ENCODE results near the gene GRID2. TPM values are rescaled to one million over a fixed set of nuclear protein-coding genes. Genes with fewer than 3 reads are reported as not detected.

The GRID2 gene
- polyA plus RNA-seq, 1 experiment, result not detected

GRCh38 chr4:92952897-92953296 is 649.1 kb downstream of the GRID2 start:
- Histone ChIP-seq H3K4me3 (ENCODE audit: low read depth, low read length) (no peak overlapping the region), H3K9me3 (ENCODE audit: control insufficient read depth, insufficient read depth, low read length) (no peaks in the 10 kb centered on the region), H3K27ac (ENCODE audit: low read depth, low read length) (no peak overlapping the region), H3K27me3 (ENCODE audit: control insufficient read depth, insufficient read depth, low read length) (no peaks in the 10 kb centered on the region)
- TF ChIP-seq, protein P1, sequence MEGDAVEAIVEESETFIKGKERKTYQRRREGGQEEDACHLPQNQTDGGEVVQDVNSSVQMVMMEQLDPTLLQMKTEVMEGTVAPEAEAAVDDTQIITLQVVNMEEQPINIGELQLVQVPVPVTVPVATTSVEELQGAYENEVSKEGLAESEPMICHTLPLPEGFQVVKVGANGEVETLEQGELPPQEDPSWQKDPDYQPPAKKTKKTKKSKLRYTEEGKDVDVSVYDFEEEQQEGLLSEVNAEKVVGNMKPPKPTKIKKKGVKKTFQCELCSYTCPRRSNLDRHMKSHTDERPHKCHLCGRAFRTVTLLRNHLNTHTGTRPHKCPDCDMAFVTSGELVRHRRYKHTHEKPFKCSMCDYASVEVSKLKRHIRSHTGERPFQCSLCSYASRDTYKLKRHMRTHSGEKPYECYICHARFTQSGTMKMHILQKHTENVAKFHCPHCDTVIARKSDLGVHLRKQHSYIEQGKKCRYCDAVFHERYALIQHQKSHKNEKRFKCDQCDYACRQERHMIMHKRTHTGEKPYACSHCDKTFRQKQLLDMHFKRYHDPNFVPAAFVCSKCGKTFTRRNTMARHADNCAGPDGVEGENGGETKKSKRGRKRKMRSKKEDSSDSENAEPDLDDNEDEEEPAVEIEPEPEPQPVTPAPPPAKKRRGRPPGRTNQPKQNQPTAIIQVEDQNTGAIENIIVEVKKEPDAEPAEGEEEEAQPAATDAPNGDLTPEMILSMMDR (IDR thresholded peaks at IDR 0.05; ENCODE audit: low read depth, low read length), result no peak
- POLR2A ChIA-PET, result no interaction called here
- CTCF ChIA-PET, result no interaction called here
- no peak for DNase-seq (ENCODE audit: low read depth, low spot score)

DNA sequence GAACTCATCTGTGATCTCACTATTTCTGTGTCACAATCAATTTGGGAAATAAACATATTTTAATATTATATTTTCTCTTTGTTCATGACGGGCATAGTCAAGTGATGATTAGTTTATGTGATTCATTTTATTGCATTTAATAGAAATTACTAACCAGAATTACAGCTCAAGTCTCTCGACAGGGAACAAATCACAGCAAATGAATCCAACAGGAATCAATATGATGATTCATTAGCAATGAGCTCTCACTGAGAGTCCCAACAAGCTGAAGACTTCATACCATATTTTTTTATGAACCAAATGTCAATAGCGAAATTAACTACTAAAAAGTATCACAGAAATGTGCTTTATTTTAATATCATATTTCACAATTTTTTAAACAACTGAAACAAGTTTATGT is 649.7 kb downstream of the GRID2 start:
- Histone ChIP-seq H3K27ac (ENCODE audit: low read depth, low read length) (no peak overlapping the region), H3K27me3 (ENCODE audit: control insufficient read depth, insufficient read depth, low read length) (no peaks in the 10 kb centered on the region), H3K4me3 (ENCODE audit: low read depth, low read length) (no peak overlapping the region), H3K9me3 (ENCODE audit: control insufficient read depth, insufficient read depth, low read length) (no peaks in the 10 kb centered on the region)
- DNase-seq (ENCODE audit: low read depth, low spot score), result no peak
- ChIA-PET POLR2A (no interaction called here), CTCF (no interaction called here)
- TF ChIP-seq, protein P1 (IDR thresholded peaks at IDR 0.05; ENCODE audit: low read depth, low read length), result no peak

DNA sequence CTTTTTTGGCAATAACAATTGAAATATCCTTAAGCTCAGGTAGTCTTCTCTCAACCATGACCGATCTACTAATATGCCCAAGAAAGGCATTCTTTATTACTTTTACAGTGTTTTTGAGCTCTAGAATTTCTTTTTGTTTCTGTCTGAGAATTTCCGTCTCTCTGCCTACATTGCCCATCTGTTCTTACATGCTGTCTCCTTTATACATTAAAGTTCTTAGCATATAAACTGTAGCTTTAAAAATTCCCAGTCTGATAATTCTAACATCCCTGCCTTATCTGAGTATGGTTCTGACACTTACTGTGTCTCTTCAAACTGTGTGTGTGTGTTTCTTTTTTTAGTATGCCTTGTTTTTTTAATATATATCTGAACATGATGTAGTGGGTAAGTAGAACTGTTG is 658.1 kb downstream of the GRID2 start:
- Histone ChIP-seq H3K27ac (ENCODE audit: low read depth, low read length) (no peak overlapping the region), H3K9me3 (ENCODE audit: control insufficient read depth, insufficient read depth, low read length) (no peaks in the 10 kb centered on the region), H3K4me3 (ENCODE audit: low read depth, low read length) (no peak overlapping the region), H3K27me3 (ENCODE audit: control insufficient read depth, insufficient read depth, low read length) (no peaks in the 10 kb centered on the region)
- ChIA-PET POLR2A (no interaction called here), CTCF (interaction anchor here (0.7 kb wide), 1 partner anchor 703 kb away, joined by 3 read pairs; no protein-coding TSS in a partner anchor)
- DNase-seq (ENCODE audit: low read depth, low spot score), result no peak
- TF ChIP-seq, protein P1 (IDR thresholded peaks at IDR 0.05; ENCODE audit: low read depth, low read length), result no peak

GRCh38 chr4:92962831-92963230 is 659.1 kb downstream of the GRID2 start:
- Histone ChIP-seq H3K27me3 (ENCODE audit: control insufficient read depth, insufficient read depth, low read length) (no peaks in the 10 kb centered on the region), H3K27ac (ENCODE audit: low read depth, low read length) (no peak overlapping the region), H3K9me3 (ENCODE audit: control insufficient read depth, insufficient read depth, low read length) (no peaks in the 10 kb centered on the region), H3K4me3 (ENCODE audit: low read depth, low read length) (no peak overlapping the region)
- CTCF ChIA-PET, result no interaction called here
- POLR2A ChIA-PET, result no interaction called here
- TF ChIP-seq, protein P1 (IDR thresholded peaks at IDR 0.05; ENCODE audit: low read depth, low read length), result no peak
- no peak for DNase-seq (ENCODE audit: low read depth, low spot score)

DNA sequence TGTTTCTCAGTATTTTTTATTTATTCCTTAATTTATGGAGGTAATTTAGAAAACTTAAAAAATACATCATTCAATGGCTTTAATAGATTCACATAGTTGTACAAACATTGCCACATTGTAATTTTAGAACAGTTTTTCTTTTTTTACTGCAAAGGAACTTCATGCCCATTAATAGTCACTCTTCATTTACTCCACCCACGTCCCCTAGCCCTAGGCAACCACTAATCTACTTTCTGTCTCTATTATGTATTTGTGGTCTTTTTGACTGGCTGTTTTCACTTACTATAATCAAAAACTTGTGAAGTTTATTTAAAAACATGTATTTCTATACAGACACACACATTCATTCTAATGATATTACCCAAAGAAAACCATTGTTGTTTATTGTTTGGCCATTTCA is 664.8 kb downstream of the GRID2 start:
- TF ChIP-seq, protein P1 (IDR thresholded peaks at IDR 0.05; ENCODE audit: low read depth, low read length), result no peak
- Histone ChIP-seq H3K27me3 (ENCODE audit: control insufficient read depth, insufficient read depth, low read length) (no peaks in the 10 kb centered on the region), H3K27ac (ENCODE audit: low read depth, low read length) (no peak overlapping the region), H3K9me3 (ENCODE audit: control insufficient read depth, insufficient read depth, low read length) (no peaks in the 10 kb centered on the region), H3K4me3 (ENCODE audit: low read depth, low read length) (no peak overlapping the region)
- CTCF ChIA-PET, result no interaction called here
- POLR2A ChIA-PET, result no interaction called here
- DNase-seq (ENCODE audit: low read depth, low spot score), result no peak

Data from AG04450 (cell line).